ENCODE measurements around the gene SCML1. TPM values are rescaled to one million over a fixed set of nuclear protein-coding genes. Genes with fewer than 3 reads are reported as not detected.

SCML1 gene
- polyA plus RNA-seq (ENCODE audit: insufficient read length in 4 of 4), result 10 to 100 TPM; 19.3 to 24.5 (median 22.0) TPM

- DNase-seq (ENCODE audit: low read depth in 4 of 4, low spot score in 3 of 4), result peak; percentile 81 to 90 (median 86)
Measured at GRCh38 chrX:17736856-17737709, at the start of gene SCML1. Gene SCML1 (plus strand): TSS chrX:17737493. CDS start chrX:17744187, 6,694 bp downstream.

GRCh38 chrX:17687648-17688047 is 49.6 kb upstream of the SCML1 start:
- no peak for DNase-seq (ENCODE audit: low read depth in 4 of 4, low spot score in 3 of 4)

- peak; percentile 39 to 68 (median 61) for DNase-seq (ENCODE audit: low read depth in 4 of 4, low spot score in 3 of 4)
Measured at GRCh38 chrX:17689971-17690409, 47.3 kb upstream of the SCML1 start.

GRCh38 chrX:17692709-17693346 is 44.5 kb upstream of the SCML1 start:
- peak in 2 of 4 donors; percentile 16 to 25 for DNase-seq (ENCODE audit: low read depth in 4 of 4, low spot score in 3 of 4)

GRCh38 chrX:17697191-17697590 is 40.1 kb upstream of the SCML1 start:
- DNase-seq (ENCODE audit: low read depth in 4 of 4, low spot score in 3 of 4), result no peak

GRCh38 chrX:17700976-17701375 is 36.3 kb upstream of the SCML1 start:
- DNase-seq (ENCODE audit: low read depth in 4 of 4, low spot score in 3 of 4), result no peak

GRCh38 chrX:17703201-17703600 is 34.1 kb upstream of the SCML1 start:
- DNase-seq (ENCODE audit: low read depth in 4 of 4, low spot score in 3 of 4), result no peak

GRCh38 chrX:17705211-17705610 is 32.1 kb upstream of the SCML1 start:
- DNase-seq (ENCODE audit: low read depth in 4 of 4, low spot score in 3 of 4), result no peak

- no peak for DNase-seq (ENCODE audit: low read depth in 4 of 4, low spot score in 3 of 4)
Measured at GRCh38 chrX:17706676-17707075, 30.6 kb upstream of the SCML1 start.

- no peak for DNase-seq (ENCODE audit: low read depth in 4 of 4, low spot score in 3 of 4)
Measured at GRCh38 chrX:17707731-17708130, 29.6 kb upstream of the SCML1 start.

- DNase-seq (ENCODE audit: low read depth in 4 of 4, low spot score in 3 of 4), result no peak
Measured at GRCh38 chrX:17710871-17711301, 26.4 kb upstream of the SCML1 start.

GRCh38 chrX:17713288-17713687 is 24.0 kb upstream of the SCML1 start:
- no peak for DNase-seq (ENCODE audit: low read depth in 4 of 4, low spot score in 3 of 4)

- DNase-seq (ENCODE audit: low read depth in 4 of 4, low spot score in 3 of 4), result no peak
Measured at GRCh38 chrX:17718649-17719165, 18.6 kb upstream of the SCML1 start.

- no peak for DNase-seq (ENCODE audit: low read depth in 4 of 4, low spot score in 3 of 4)
Measured at GRCh38 chrX:17719711-17720110, 17.6 kb upstream of the SCML1 start.

GRCh38 chrX:17721715-17722114 is 15.6 kb upstream of the SCML1 start:
- no peak for DNase-seq (ENCODE audit: low read depth in 4 of 4, low spot score in 3 of 4)

GRCh38 chrX:17725181-17725580 is 12.1 kb upstream of the SCML1 start:
- no peak for DNase-seq (ENCODE audit: low read depth in 4 of 4, low spot score in 3 of 4)

- no peak for DNase-seq (ENCODE audit: low read depth in 4 of 4, low spot score in 3 of 4)
Measured at GRCh38 chrX:17732138-17732783, 5.0 kb upstream of the SCML1 start.

GRCh38 chrX:17735406-17735805 is 1.9 kb upstream of the SCML1 start:
- no peak for DNase-seq (ENCODE audit: low read depth in 4 of 4, low spot score in 3 of 4)

- peak in 1 of 4 donors; percentile 4 for DNase-seq (ENCODE audit: low read depth in 4 of 4, low spot score in 3 of 4)
Measured at GRCh38 chrX:17736478-17736855, 826 bp upstream of the SCML1 start.

- DNase-seq (ENCODE audit: low read depth in 4 of 4, low spot score in 3 of 4), result peak in 1 of 4 donors; percentile 4
Measured at GRCh38 chrX:17737710-17737985, 355 bp downstream of the SCML1 start.

GRCh38 chrX:17737986-17738713 is 857 bp downstream of the SCML1 start:
- peak in 2 of 4 donors; percentile 5 to 25 for DNase-seq (ENCODE audit: low read depth in 4 of 4, low spot score in 3 of 4)

All from right renal pelvis (tissue), 4 donors.